NCI-H774 (cell line): Measurements from ENCODE around the gene CAPN11.

Source experiments
- DNase-seq: peaks from one replicate; lab custom pipeline; 2025; lab: John Stamatoyannopoulos, UW

The CAPN11 gene

GRCh38 chr6:44158770-44159228 is at the start of gene CAPN11:
TSS of gene CAPN11 (plus strand) at chr6:44158820. CDS start at chr6:44158849, 29 bp downstream.
- DNase-seq: no peak

- DNase-seq: no peak
These were observed 49.4 kb upstream of the CAPN11 start for GRCh38 chr6:44109212-44109611.

- no peak for DNase-seq
These were observed 48.5 kb upstream of the CAPN11 start for GRCh38 chr6:44110005-44110676.

- no peak for DNase-seq
These were observed 47.7 kb upstream of the CAPN11 start for GRCh38 chr6:44110966-44111365.

- DNase-seq: no peak
These were observed 46.9 kb upstream of the CAPN11 start for GRCh38 chr6:44111434-44112417.

GRCh38 chr6:44113414-44113813 is 45.2 kb upstream of the CAPN11 start:
- no peak for DNase-seq

GRCh38 chr6:44115866-44116265 is 42.8 kb upstream of the CAPN11 start:
- DNase-seq: no peak

- DNase-seq: no peak
These were observed 41.8 kb upstream of the CAPN11 start for GRCh38 chr6:44116641-44117382.

- no peak for DNase-seq
These were observed 41.1 kb upstream of the CAPN11 start for GRCh38 chr6:44117397-44118128.

- no peak for DNase-seq
These were observed 38.8 kb upstream of the CAPN11 start for GRCh38 chr6:44119704-44120262.

GRCh38 chr6:44120692-44121443 is 37.8 kb upstream of the CAPN11 start:
- no peak for DNase-seq

GRCh38 chr6:44122801-44123200 is 35.8 kb upstream of the CAPN11 start:
- no peak for DNase-seq

- no peak for DNase-seq
These were observed 35.1 kb upstream of the CAPN11 start for GRCh38 chr6:44123544-44123943.

GRCh38 chr6:44126320-44127149 is 32.1 kb upstream of the CAPN11 start:
- peak; percentile 31 for DNase-seq

- peak; percentile 86 for DNase-seq
These were observed 31.2 kb upstream of the CAPN11 start, which contains the start of the genes MRPL14 and TMEM63B for GRCh38 chr6:44127186-44128019. TSS of gene MRPL14 (minus strand) at chr6:44127452. CDS start at chr6:44116611, 10,841 bp downstream. TSS of gene TMEM63B (plus strand) at chr6:44127554. CDS start at chr6:44134585, 7,031 bp downstream.

- no peak for DNase-seq
These were observed 30.4 kb upstream of the CAPN11 start for GRCh38 chr6:44128020-44128917.

- no peak for DNase-seq
These were observed 28.7 kb upstream of the CAPN11 start for GRCh38 chr6:44129841-44130322.
